Skeletal muscle cell (primary cell): ENCODE data around the gene WDR90.
A peak's percentile ranks its signal among the peaks of the same experiment; 100 is the strongest.

ENCODE experiments used
- DNase-seq: peaks from one replicate; pipeline ENCODE4 v3.0.0-alpha.2; 2010; ENCODE audit warnings: low read depth
- H3K4me3 ChIP-seq: 2 replicates; pipeline ENCODE4 v1.5.1; 2011; ENCODE audit warnings: low read depth, mild to moderate bottlenecking, control low read depth, low read length, moderate library complexity

The WDR90 gene

GRCh38 chr16:648781-649589 is at the start of gene WDR90:
TSS of gene WDR90 (plus strand) at chr16:649365. CDS start at chr16:649417, 52 bp downstream.
- DNase-seq, result peak; percentile 58
- H3K4me3 ChIP-seq, result peak within 1 kb of the TSS; percentile 67

DNA sequence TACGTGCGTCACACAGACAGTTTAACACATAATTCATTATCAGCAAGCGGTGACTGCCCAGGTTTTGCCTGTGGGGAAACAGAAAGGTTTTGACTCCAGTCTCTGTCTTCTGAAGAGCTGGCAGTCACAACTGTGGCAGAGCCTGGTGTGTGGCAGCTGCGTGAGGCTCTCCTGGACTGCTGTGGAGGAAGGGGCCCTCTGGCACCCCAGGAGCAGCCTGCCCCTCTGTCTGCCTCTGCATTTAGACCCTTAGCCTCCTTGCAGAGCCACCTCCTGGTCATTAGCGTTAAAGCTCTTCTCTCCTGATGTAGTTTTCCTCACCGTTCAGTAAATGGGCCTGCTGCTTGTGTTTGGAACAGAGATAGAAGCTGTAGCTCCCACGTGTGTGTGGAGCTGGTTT is 48.4 kb upstream of the WDR90 start:
- no peak overlapping the region for H3K4me3 ChIP-seq
- DNase-seq, result no peak

DNA sequence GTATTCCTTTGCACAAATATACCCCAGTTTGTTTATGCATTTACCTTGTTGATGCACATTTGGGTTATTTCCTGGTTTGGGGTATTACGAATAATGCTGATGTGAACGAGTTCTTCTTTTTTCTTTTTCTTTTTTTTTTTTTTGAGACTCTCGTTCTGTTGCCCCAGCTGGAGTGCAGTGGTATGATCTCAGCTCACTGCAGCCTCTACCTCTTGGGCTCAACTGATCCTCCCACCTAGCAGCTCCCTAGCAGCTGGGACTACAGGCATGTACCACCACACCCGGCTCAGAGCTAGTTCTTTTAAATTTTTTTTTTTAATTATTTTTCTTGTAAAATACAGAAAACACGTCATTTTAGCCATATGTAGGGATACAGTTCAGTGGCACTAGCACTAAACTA is 45.2 kb upstream of the WDR90 start:
- H3K4me3 ChIP-seq, result no peak overlapping the region
- DNase-seq, result no peak

GRCh38 chr16:606656-607307 is 42.4 kb upstream of the WDR90 start:
- DNase-seq, result no peak
- H3K4me3 ChIP-seq, result no peak overlapping the region

GRCh38 chr16:608019-608418 is 41.1 kb upstream of the WDR90 start:
- DNase-seq, result no peak
- no peak overlapping the region for H3K4me3 ChIP-seq

GRCh38 chr16:609316-609715 is 39.8 kb upstream of the WDR90 start:
- no peak for DNase-seq

DNA sequence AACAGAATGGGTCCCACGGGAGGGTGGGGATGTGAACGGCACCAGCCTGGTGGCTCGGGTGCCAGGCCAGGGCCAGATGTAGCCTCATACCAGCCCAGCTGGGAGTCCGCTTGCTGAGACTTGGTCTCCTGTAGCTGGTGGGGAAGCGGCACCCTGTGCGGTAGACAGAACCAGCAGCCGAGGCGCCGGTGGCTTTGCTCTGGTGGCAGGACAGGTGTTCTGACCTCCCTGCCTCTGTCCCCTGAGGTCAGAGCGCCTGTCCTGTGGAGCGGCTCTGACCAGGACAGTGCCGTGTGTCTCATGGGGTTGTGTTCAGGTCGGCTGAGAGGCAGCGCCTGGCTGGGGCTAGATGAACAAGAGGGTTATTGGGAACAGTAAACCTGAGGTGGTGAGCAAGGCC is 39.2 kb upstream of the WDR90 start:
- no peak overlapping the region for H3K4me3 ChIP-seq
- no peak for DNase-seq

More at GRCh38 chr16:609316-609715, 39.8 kb upstream of the WDR90 start:
- H3K4me3 ChIP-seq, result no peak overlapping the region

GRCh38 chr16:610513-611381 is 38.4 kb upstream of the WDR90 start:
- no peak overlapping the region for H3K4me3 ChIP-seq
- DNase-seq, result no peak

- no peak for DNase-seq
Observed at GRCh38 chr16:615122-615521, 34.0 kb upstream of the WDR90 start.

DNA sequence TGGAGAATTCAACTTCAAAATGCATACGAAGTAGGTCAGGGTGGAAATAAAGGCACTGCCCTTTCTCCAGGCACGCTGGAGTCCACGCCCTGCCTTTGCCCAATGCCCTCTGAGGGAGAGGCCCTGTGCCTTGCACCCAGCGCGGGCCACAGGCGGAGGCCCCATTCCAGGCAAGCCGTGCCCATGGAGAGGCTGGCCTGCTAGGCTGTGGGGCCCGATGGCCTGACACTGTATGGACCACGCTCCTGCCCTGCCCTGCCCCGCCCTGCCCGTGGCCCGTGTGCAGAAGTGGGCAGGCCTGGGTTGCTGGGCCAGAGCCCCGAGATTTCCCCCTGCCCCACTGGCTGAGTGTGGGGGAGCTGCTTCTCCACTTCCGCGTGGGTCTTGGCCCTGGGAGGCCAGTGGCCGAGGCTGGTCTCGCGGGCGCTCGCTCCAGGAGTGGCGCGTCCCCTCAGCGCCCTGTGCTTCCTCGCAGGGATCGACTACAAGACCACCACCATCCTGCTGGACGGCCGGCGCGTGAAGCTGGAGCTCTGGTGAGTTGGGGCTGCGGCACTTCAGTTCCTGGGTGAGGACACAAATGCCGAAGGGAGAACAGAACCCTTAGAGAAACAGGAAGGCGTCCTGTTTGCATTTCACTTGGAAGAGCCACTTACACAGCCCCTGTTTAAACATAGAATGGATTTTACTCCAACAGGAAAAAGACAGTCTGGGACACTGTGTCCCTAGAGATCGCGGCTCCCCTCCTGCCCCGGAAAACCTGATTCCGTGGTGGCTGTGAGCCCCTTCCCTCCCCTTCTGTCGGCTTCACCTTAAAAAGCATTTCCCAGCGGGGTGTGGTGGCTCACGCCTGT is 32.2 kb upstream of the WDR90 start:
- H3K4me3 ChIP-seq, result no peak overlapping the region
- DNase-seq, result no peak

More at GRCh38 chr16:615122-615521, 34.0 kb upstream of the WDR90 start:
- H3K4me3 ChIP-seq, result no peak overlapping the region

DNA sequence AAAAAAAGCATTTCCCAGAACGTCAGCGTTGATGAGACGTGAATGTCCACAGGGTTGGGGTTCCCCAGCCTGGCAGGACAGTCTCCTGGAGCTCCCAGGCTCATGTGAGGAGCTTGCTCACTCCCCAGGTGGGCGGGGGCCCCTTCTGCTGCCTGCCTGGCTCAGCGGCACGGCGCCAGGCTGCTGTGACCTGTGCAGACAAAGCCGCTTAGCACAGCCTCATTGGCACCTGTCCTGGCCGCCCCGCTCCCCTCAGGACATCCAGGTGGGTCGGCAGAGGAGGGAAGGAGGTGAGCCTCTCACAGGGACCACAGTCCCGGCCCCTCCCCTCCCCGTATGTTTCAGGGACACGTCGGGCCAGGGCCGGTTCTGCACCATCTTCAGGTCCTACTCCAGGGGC is 31.3 kb upstream of the WDR90 start:
- H3K4me3 ChIP-seq, result no peak overlapping the region
- no peak for DNase-seq

DNA sequence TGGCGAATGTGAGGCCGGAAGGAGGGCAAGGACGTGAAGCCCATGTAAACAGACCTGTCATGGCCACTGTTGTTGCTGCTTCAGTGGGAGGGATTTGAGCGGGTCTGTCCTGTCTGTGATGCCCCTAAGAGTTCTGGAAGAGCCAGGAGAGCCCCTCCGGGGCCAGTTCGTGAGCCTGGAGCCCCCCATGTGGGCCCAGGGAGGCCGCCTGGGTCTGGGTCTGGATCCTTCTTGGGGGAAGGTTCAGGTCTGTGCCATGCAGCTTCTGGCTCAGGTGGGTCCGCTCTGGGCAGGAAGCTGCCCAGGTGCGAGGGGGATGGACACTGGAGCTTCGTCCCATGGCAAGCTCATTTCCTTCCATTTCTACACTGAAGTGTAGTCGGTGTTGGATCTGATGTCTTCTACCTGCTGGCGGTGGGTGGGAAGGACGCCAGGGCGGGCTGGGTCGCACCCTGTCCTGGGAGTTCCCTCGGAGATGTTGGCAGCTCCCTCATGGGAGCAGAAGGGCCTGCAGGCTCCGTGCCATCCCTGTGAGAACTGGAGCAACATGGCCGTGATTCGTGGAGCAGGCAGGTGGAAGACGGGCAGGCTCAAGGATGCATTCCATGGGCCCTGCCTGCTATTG is 29.6 kb upstream of the WDR90 start:
- H3K4me3 ChIP-seq, result no peak overlapping the region
- DNase-seq, result no peak

GRCh38 chr16:620700-621525 is 28.3 kb upstream of the WDR90 start:
- no peak for DNase-seq
- H3K4me3 ChIP-seq, result no peak overlapping the region

DNA sequence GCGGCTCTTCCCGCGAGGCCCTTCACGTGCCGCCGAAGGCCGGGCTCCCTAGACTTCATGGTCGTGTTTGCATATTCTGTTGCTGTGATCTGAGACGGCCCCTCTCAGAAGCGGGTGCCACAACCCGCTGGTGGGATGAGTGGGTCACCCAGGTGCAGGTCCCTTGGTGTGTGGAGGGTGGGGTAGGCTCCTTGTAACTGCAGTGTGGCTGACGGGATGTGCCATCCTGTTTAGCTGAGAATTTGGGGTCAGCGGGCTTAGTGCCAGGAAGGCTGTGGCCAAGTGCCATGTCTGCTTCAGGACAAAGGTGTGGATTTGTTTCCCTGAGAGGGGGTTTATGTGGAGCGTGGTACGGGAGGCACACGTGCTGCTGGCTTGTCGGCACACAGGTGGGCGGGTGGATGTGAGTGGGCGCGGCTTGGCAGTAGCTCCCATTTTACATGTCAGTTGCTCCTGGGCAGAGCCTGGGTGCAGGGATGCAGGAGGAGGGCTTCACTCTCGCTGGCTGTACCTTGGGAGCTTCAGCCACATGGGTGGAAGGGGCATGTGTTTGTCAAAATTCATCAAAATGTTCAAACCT is 27.5 kb upstream of the WDR90 start:
- DNase-seq, result no peak

DNA sequence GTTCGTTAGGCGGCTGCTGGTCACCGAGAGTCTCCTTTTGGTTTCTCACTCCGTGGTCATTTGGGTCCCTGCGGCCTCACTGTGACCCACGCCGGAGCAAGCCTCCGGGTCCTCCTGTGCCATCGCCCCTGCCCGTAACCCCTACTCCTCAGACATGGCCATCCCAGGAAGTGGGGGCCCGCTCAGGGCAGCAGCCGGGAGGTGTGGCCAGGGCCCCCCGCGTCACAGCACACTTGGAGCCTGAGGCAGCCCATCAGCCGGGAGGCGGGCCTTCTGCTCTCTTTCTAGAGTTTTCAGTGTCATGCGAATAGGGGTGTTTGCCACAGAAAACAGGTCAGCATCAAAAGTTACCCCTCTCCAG is 26.3 kb upstream of the WDR90 start:
- H3K4me3 ChIP-seq, result no peak overlapping the region
- DNase-seq, result no peak

More for the DNA sequence above, 27.5 kb upstream of the WDR90 start:
- H3K4me3 ChIP-seq, result no peak overlapping the region

- DNase-seq, result no peak
- no peak overlapping the region for H3K4me3 ChIP-seq
Observed at GRCh38 chr16:624526-625070, 24.6 kb upstream of the WDR90 start.
